Activated naive CD4-positive, alpha-beta T cell treated with Interleukin-2 at 50 U/mL for 16 hours (primary cell): ENCODE measurements around the gene ME3.
"Not testable (repeated sequence)": the region's sequence is repeated elsewhere in the genome, so short reads cannot be mapped to it uniquely, and the experiment has no call there.

Experiments
- DNase-seq: peaks from one replicate; pipeline ENCODE4 v3.0.0-alpha.2; 2020

ME3 gene

DNA sequence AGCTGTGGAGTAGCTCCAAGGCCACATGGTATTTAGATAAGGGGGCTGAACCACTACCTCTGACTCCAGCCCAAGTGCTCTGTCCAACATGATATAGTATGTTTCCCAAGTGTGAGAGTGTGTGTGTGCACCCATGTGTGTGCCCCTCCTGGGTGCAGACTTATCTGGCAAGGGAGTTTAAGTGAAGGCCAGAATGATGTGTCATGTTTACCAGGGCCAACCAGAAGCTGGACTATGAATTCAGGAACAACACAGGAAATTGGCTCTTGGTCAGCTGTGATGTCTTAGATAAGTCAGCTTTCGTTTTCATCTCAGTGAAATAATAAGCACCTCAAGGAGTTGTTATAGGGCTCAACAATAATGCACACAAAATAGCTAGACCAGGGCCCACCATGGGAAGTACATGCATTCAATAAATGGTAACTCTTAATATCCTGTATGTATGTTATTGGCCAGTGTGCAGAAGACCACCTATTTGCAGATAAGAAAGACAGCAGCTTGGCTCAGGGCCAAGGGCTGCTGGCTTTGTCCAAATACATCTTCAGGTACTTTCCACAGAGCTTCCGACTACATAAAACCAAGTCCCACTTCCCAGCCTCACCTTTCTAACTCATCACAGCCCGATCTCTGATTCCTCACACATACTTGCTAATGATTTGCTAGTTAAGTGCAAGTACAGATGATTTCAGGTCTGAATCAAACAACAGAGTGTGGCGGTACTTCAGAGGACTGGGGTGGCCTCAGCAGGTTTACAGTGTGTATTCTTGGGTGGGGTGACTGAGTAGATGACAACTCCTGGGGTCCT lies 120.9 kb downstream of the ME3 start:
- DNase-seq: no peak

DNA sequence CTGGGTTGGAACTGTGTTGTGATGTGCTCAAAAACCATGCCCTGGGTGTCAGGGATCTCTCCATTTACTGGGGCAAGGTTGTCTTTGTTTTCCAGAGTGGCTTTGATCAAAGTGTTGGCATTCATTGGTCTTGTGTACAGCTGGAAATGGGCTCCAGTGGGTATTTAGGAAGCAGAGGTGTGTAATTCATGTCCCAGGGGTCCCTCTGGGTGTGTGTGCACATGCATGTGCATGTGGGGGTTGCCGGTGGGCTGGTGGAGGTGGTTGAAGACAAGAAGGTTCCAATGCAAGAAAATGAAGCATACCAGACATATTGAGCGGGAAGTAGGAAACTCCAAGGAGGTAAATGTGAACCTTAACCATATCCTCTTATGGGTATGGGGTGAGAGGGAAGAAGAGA lies 121.7 kb downstream of the ME3 start:
- DNase-seq: no peak

DNA sequence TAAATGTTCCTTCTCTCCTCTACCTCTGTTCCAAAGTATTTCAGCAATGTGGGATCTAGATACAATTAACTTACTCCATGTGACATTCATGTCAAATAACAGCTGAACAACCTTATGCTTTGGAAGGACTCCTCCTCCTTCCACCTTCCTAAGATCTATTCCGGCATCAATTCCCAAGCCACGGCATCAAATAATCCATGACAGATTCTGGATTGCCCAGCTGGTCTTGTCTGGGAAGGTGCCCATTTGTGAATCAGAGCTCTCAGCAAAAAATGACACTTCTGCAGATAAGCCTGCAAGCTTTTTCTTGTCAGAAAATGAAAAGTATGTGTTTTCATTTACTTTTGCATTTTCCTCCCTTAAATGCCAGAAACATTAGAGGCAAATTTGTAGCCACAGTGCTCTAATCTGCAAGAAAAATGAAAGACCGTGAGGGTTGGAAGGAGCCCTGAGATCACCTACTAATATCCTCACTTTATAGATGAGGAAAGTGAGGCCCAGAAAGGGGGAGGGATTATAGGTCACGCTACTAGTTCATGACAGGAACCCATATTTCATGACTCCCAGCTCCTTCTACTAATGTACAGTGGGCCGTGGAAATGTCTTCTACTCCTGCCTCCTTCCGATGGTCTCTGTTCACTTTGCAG lies 124.0 kb downstream of the ME3 start:
- no peak for DNase-seq

DNA sequence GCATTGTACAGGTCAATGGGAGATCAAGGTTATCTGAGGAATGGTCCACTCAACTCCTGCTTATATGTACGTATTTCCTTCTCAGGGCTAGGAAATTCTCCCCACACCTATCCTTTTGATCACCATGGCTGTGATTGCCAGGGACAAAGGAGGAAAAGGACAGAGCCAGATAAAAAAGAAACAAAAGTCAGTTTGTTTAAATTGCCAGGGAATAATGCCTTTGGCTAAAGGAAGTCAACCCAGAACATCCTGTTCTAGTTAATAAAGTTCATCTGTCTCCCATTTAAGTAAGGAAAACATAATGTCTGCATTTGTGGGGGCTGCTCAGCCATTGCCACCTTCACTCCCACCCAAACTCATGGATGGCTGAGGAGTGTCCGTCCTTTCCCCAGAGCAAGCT lies 124.7 kb downstream of the ME3 start:
- no peak for DNase-seq

- DNase-seq: not testable (repeated sequence)
These were observed 131.1 kb downstream of the ME3 start for GRCh38 chr11:86541299-86541698.

DNA sequence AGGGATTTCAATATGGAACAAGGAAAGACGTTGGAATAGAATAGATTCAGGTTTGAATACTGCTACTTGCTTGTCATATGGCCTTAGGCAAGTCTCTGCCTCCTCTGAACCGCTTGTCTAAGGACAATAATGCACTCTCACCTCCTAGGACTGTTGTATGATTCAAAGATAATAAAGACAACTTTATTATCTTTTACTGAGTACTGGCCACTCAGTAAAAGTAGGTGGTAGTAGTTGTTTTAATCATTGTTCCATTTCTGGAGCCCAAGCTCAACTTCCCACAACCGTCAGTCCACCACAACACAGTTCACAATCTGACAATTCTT lies 134.2 kb downstream of the ME3 start:
- no peak for DNase-seq

DNA sequence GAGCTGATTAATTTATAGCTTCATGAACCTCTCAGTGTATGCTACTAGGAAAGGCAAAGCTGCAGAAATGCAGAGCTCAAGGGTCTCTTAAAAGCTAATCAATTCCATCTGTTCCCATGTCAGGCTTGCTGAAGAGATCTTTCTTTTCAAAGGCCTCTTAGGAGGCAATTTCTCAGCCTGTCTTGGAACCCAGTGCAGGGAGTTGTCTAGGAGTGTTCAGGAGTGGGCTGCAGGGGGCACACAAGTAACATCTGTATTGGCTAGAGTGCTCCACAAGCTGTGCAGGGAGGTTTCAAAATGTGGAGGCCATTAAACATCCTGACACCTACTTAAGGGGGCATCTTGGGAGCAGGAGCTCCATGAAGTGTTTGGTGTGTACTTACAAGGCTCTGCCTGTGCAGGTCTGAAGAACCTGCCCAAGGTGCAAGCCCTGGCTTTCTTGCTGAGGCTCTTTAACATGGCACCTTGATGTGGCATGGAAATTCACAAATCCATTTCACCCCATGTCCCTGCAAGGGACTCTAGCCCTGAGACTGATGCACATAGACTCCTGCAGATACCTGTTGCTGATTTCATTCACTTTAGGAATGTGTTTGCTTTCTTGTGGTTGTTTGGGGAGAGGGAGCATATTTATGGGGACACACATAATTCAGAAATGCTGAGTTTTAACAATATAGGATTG lies 134.7 kb downstream of the ME3 start:
- no peak for DNase-seq

GRCh38 chr11:86535773-86536172 lies 136.6 kb downstream of the ME3 start:
- DNase-seq: no peak

DNA sequence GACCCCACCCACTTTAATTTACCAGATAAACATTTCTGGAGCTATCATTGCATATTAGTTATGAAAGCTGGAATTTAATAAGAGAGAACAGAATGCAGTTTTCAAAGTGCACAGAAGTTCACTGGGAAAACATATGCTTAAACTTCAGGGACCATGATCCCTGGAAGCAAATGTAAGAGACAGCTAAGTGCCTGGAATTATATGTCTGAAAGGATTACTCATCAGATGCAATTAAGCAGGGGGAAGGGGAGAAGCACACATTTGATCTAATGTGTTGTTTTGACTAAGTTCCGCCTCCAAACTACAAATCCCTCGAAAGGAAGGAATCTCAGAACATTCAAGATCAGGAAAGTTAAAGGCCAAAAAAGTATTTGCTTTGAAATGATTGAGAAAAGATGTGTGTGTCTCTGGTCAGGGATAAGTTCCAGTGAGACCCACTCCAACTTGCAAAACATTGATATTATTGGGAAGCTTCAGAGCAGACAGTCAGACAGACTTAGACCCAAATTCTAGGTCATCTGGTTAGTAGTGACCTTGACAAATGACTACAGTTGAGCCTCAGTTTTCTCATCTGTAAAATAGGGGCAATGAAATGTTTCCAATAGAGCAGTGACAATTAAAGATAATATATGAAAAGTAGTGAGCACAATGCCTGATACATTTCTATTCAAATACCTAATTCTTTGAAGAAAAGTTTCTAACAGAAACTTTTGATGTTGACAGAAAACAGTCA lies 147.6 kb downstream of the ME3 start:
- no peak for DNase-seq

DNA sequence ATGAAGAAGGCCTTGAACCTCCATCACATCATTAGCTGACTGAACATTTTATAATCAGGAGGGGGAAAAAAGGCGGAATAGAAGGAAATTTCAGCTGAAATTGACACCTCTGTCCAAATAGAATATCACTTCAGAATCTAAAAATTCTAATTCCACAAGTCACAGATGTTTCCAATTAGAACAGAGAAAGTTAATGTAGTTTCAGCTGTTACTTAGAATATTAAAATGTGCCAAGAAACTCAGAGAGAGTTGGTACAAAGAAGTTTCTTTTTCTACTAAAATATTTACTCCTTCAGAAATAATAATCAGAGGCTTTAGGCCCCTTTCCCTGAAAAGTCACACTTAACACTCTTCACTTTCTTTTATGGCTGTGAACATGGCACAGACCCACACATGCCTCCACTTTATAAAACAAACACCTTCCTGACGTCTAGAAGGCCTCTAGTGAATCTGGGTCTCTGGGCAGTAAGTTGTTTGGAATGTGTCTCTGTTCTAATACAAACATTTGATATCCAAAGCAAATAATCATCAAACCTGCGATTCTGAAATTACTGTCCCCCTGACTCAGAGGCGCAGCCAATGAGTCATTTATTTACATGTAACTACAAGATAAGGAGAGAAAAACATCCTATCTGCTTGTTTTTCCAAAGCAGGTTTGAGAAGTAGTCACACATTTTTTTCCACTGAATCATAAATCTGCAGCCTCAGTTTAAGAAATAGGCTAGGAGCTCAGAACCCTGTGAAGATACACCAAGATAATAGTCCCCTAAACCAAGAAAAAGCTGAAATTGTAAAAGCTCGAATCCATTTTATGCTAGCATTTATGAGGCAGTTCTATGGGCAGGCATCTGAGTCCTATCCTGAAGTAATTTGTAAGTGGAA lies 148.4 kb downstream of the ME3 start:
- DNase-seq: no peak

DNA sequence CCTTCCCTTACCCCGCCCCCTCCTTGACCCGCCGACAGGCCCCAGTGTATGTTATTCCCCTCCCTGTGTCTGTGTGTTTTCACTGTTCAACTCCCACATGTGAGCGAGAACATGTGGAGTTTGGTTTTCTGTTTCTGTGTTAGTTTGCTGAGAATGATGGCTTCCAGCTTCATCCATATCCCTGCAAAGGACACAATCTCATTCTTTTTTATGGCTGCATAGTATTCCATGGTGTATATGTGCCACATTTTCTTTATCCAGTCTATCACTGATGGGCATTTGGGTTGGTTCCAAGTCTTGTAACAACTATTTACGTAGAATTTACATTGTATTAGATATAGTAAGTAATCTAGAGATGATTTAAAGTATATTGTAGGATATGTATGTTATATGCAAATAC lies 149.9 kb downstream of the ME3 start:
- DNase-seq: not testable (repeated sequence)

GRCh38 chr11:86519064-86519911 lies 153.1 kb downstream of the ME3 start:
- DNase-seq: no peak

GRCh38 chr11:86518211-86518610 lies 154.2 kb downstream of the ME3 start:
- no peak for DNase-seq

GRCh38 chr11:86517557-86517956 lies 154.9 kb downstream of the ME3 start:
- no peak for DNase-seq

GRCh38 chr11:86515297-86516094 lies 156.9 kb downstream of the ME3 start:
- no peak for DNase-seq

- DNase-seq: no peak
These were observed 158.0 kb downstream of the ME3 start for GRCh38 chr11:86514453-86514852.

DNA sequence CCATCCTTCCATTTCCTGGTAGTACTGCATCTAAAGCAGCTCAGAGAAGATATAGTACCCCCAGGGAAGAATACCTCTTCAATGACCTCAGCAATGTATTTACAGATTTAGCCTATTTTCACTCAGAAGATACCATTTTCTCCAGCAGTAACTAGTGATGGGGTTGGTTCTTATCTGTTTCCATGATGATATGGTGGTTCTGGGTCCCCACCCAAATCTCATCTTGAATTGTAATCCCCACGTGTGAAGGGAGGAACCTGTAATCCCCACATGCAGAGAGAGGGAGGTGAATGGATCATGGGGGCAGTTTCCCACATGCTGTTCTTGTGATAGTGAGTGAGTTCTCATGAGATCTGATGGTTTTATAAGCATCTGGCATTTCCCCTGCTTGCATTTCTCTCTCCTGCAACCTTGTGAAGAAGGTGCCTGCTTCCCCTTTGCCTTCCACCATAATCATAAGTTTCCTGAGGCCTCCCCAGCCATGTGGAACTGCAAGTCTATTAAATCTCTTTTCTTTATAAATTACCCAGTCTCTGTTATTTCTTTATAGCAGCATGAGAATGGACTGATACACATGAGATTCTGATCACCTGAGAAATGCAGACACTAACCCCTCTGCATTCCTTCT lies 158.6 kb downstream of the ME3 start:
- no peak for DNase-seq

DNA sequence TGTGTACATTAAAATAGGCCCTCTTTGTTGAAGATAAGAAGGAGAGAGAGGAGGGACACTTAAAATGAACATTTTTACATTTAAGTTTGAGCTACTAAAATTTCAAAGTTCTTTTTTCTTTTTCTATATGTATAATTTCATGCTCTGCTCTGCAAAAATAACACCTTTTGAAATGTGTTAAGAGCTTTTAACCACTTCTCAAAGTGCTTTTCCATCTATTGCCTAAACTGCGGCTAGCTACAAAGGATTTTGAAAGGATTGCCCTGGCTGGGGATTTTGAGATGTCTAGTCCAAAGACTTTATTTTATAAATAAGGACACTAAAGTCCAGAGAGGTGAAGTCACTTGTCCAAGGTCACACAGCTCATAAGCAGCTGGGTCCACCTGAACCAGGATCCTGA lies 159.3 kb downstream of the ME3 start:
- no peak for DNase-seq

- DNase-seq: no peak
These were observed 161.3 kb downstream of the ME3 start for GRCh38 chr11:86511086-86511551.

DNA sequence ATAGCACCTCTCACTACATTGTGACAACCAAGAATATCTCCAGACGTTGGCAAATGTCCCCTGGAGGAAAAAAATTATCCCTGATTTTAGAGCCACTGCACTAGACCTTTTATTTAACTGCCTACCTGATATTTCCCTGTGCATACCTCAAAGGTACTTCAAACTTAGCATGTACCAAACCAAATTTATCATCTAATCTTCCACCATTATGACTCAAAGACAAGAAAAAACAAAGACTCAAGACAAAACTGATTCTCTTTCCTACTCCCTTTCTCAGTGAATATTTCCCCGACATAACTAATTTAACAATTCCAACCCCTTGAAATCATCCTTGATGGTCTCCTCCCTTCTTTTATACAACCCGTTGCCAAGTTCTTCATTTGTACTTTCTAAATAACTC lies 161.7 kb downstream of the ME3 start:
- DNase-seq: no peak
